ENCODE data around the gene NTN3.

The NTN3 gene

GRCh38 chr16:2471016-2471652 lies at the start of gene NTN3:
Gene NTN3, plus strand, starts transcription at chr16:2471297. Its CDS starts 405 bp downstream, at chr16:2471702.
- FAIRE-seq (no peak), DNase-seq (ENCODE audit: insufficient read length, low spot score) (no peak)
- TF ChIP-seq POLR2A (IDR thresholded peaks at IDR 0.05; ENCODE audit: low read depth, low read length) = no peak

DNA sequence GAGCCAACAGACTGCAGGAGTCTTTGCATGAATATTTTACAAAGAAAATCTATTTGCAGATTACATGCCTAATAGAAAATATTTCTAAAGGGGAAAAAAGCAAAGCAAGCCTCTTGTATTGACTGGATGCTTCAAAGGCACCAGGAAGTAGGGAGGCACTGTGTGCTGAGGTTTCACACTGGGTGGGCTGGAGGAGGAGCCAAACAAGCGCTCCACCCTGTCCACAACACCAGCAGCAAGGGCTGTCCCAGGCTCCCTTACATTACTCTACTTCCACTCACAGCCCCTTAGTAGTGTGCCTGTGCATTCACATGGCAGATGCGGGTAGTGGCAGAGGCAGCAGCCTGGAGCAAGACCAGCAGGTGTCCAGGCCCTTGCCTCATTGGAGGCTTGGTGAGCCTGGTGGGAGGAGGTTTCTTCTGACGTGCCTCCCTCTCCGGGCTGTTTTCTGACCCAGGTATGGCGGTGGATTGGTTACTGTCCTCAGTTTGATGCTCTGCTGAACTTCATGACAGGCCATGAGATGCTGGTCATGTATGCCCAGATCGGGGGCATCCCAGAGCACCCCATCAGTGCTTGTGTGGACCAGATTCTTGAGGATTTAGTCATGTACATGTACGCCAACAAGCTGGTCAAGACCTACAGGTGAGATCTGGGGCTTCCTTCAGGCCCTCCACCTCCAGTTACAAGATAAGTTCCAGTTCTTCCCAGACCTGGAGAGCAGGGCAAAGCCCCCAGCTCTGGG lies 48.8 kb upstream of the NTN3 start:
- DNase-seq (ENCODE audit: insufficient read length, low spot score) (no peak), FAIRE-seq (no peak)
- no peak for TF ChIP-seq POLR2A (IDR thresholded peaks at IDR 0.05; ENCODE audit: low read depth, low read length)

GRCh38 chr16:2424061-2425007 lies 46.8 kb upstream of the NTN3 start:
- TF ChIP-seq POLR2A (IDR thresholded peaks at IDR 0.05; ENCODE audit: low read depth, low read length) = no peak
- no peak for FAIRE-seq
- no peak for DNase-seq (ENCODE audit: insufficient read length, low spot score)

DNA sequence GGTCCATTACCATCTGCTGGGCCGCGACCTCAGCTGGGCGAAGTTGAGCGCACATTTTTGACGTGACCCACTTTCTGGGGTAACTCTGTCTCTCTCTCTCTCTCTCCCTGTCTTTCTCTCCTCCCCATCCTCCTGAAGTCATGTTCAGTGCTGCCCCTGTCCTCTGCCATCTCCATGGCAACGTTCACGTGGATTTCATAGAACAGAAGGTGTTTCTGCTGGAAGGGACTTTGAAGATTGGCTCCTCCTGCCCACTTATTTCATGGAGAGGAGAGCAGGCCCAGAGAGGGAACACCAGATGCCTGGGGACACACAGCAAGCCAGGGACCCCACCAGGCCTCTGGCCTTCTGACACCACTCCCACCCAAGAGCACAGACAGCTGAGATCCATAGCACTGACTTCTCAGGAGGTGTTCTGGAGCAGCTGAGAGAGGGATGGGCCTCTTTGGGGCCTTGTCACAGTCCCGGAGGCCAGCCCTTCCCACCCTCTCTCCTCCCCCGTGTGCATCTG lies 46.0 kb upstream of the NTN3 start:
- DNase-seq (ENCODE audit: insufficient read length, low spot score) = no peak
- no peak for TF ChIP-seq POLR2A (IDR thresholded peaks at IDR 0.05; ENCODE audit: low read depth, low read length)
- FAIRE-seq = no peak

GRCh38 chr16:2425825-2426430 lies 45.2 kb upstream of the NTN3 start:
- DNase-seq (ENCODE audit: insufficient read length, low spot score) (no peak), FAIRE-seq (no peak)
- no peak for TF ChIP-seq POLR2A (IDR thresholded peaks at IDR 0.05; ENCODE audit: low read depth, low read length)

- no peak for TF ChIP-seq POLR2A (IDR thresholded peaks at IDR 0.05; ENCODE audit: low read depth, low read length)
- DNase-seq (ENCODE audit: insufficient read length, low spot score) = no peak
- no peak for FAIRE-seq
These were observed 44.1 kb upstream of the NTN3 start for GRCh38 chr16:2426941-2427361.

GRCh38 chr16:2427526-2427925 lies 43.6 kb upstream of the NTN3 start:
- no peak for TF ChIP-seq POLR2A (IDR thresholded peaks at IDR 0.05; ENCODE audit: low read depth, low read length)
- FAIRE-seq = no peak
- DNase-seq (ENCODE audit: insufficient read length, low spot score) = no peak

GRCh38 chr16:2428051-2428783 lies 42.9 kb upstream of the NTN3 start:
- TF ChIP-seq POLR2A (IDR thresholded peaks at IDR 0.05; ENCODE audit: low read depth, low read length) = no peak
- no peak for FAIRE-seq
- no peak for DNase-seq (ENCODE audit: insufficient read length, low spot score)

- DNase-seq (ENCODE audit: insufficient read length, low spot score) (no peak), FAIRE-seq (no peak)
- TF ChIP-seq POLR2A (IDR thresholded peaks at IDR 0.05; ENCODE audit: low read depth, low read length) = no peak; the same call in 1 of the 2 replicates
These were observed 42.4 kb upstream of the NTN3 start for GRCh38 chr16:2428784-2429033.

- FAIRE-seq = no peak
- TF ChIP-seq POLR2A (IDR thresholded peaks at IDR 0.05; ENCODE audit: low read depth, low read length) = peak; percentile 94
- peak; percentile 94 for DNase-seq (ENCODE audit: insufficient read length, low spot score)
These were observed 41.9 kb upstream of the NTN3 start, which contains the start of gene CCNF for GRCh38 chr16:2429034-2429770. Gene CCNF, plus strand, starts transcription at chr16:2429447. Its CDS starts 35 bp downstream, at chr16:2429482.

- no peak for TF ChIP-seq POLR2A (IDR thresholded peaks at IDR 0.05; ENCODE audit: low read depth, low read length)
These were observed 41.1 kb upstream of the NTN3 start for GRCh38 chr16:2429771-2430663.

More at GRCh38 chr16:2429771-2430663, 41.1 kb upstream of the NTN3 start:
- FAIRE-seq (no peak), DNase-seq (ENCODE audit: insufficient read length, low spot score) (no peak)
